Activated CD4-positive, alpha-beta T cell treated with anti-CD3 and anti-CD28 coated beads, Interleukin-2, Interleukin-6, amounts not matched to agents 100 ng/mL and 50 ng/mL, durations not matched to agents 16 hours and 8 hours (primary cell): ENCODE results near the gene FLOT2.
"Not testable (repeated sequence)": the region's sequence is repeated elsewhere in the genome, so short reads cannot be mapped to it uniquely, and the experiment has no call there.

Experiments used
- DNase-seq: peaks from one replicate; pipeline ENCODE4 v3.0.0-alpha.2; 2020

The FLOT2 gene

GRCh38 chr17:28912938-28913333 is 15.4 kb upstream of the FLOT2 start:
- no peak for DNase-seq

- no peak for DNase-seq
These were observed 14.9 kb upstream of the FLOT2 start for GRCh38 chr17:28912281-28912937.

- no peak for DNase-seq
These were observed 14.0 kb upstream of the FLOT2 start for GRCh38 chr17:28911411-28912045.

- DNase-seq = no peak
These were observed 13.0 kb upstream of the FLOT2 start for GRCh38 chr17:28910534-28910933.

- DNase-seq = no peak
These were observed 11.2 kb upstream of the FLOT2 start for GRCh38 chr17:28908640-28909167.

GRCh38 chr17:28907709-28908475 is 10.4 kb upstream of the FLOT2 start:
- DNase-seq = no peak

GRCh38 chr17:28906706-28907438 is 9.3 kb upstream of the FLOT2 start:
- DNase-seq = no peak

GRCh38 chr17:28906276-28906675 is 8.7 kb upstream of the FLOT2 start:
- no peak for DNase-seq

- DNase-seq = no peak
These were observed 7.3 kb upstream of the FLOT2 start for GRCh38 chr17:28904800-28905199.

GRCh38 chr17:28903546-28903841 is 6.0 kb upstream of the FLOT2 start:
- DNase-seq = not testable (repeated sequence)

- DNase-seq = peak; percentile 97
These were observed 5.4 kb upstream of the FLOT2 start, which contains the start of gene DHRS13 for GRCh38 chr17:28902819-28903545. Gene DHRS13, minus strand, starts transcription at chr17:28903079. Its CDS starts 135 bp downstream, at chr17:28902944.

- peak; percentile 68 for DNase-seq
These were observed 4.6 kb upstream of the FLOT2 start for GRCh38 chr17:28901866-28902818.

- DNase-seq = no peak
These were observed 3.6 kb upstream of the FLOT2 start for GRCh38 chr17:28900986-28901726.

GRCh38 chr17:28899212-28899815 is 1.8 kb upstream of the FLOT2 start:
- DNase-seq = no peak

- DNase-seq = no peak
These were observed 1.0 kb upstream of the FLOT2 start for GRCh38 chr17:28898527-28898955.

GRCh38 chr17:28897769-28898526 is 415 bp upstream of the FLOT2 start:
- no peak for DNase-seq

GRCh38 chr17:28896491-28896883 is 1.0 kb downstream of the FLOT2 start:
- DNase-seq = no peak

GRCh38 chr17:28895794-28896447 is 1.6 kb downstream of the FLOT2 start:
- DNase-seq = peak; percentile 10
